Hepatocyte (in vitro differentiated cells): ENCODE measurements around the gene TMEM17. TPM values are rescaled to one million over a fixed set of nuclear protein-coding genes. Genes with fewer than 3 reads are reported as not detected.

Experiments
- DNase-seq: peaks from one replicate; pipeline ENCODE4 v3.0.0-alpha.2; 2016; ENCODE audit warnings: low spot score
- H2AFZ ChIP-seq: fragments of 200-600 bp; sonication (generic); 2 replicates; pipeline ENCODE4 v1.6.0; 2016; ENCODE audit warnings: antibody characterized with exemption, mild to moderate bottlenecking
- H3K27ac ChIP-seq: fragments of 200-600 bp; sonication (generic); 2 replicates; pipeline ENCODE4 v1.5.1; 2016; ENCODE audit warnings: mild to moderate bottlenecking
- H3K27me3 ChIP-seq: fragments of 200-600 bp; sonication (generic); 2 replicates; pipeline ENCODE4 v1.6.1; 2016
- H3K36me3 ChIP-seq: fragments of 200-600 bp; sonication (generic); replicated peaks from 2 replicates; pipeline ENCODE4 v1.5.1; 2016; ENCODE audit warnings: low read depth; ENCODE audit not compliant: insufficient read depth
- H3K4me1 ChIP-seq: fragments of 200-600 bp; sonication (generic); 2 replicates; pipeline ENCODE4 v1.5.1; 2016; ENCODE audit warnings: mild to moderate bottlenecking, moderate library complexity; ENCODE audit not compliant: insufficient read depth
- H3K4me2 ChIP-seq: fragments of 200-600 bp; sonication (generic); 2 replicates; pipeline ENCODE4 v1.6.0; 2016
- H3K4me3 ChIP-seq: fragments of 200-600 bp; sonication (generic); 2 replicates; pipeline ENCODE4 v1.5.1; 2016; ENCODE audit warnings: mild to moderate bottlenecking
- H3K79me2 ChIP-seq: fragments of 200-600 bp; sonication (generic); 2 replicates; pipeline ENCODE4 v1.6.0; 2017; ENCODE audit warnings: mild to moderate bottlenecking
- H3K9me2 ChIP-seq: fragments of 200-600 bp; sonication (generic); replicated peaks from 2 replicates; pipeline ENCODE4 v1.6.0; 2017; ENCODE audit warnings: mild to moderate bottlenecking; ENCODE audit not compliant: insufficient read depth
- H3K9me3 ChIP-seq: fragments of 200-600 bp; sonication (generic); 2 replicates; pipeline ENCODE4 v1.5.1; 2016; ENCODE audit warnings: low read depth, mild to moderate bottlenecking
- H4K20me1 ChIP-seq: fragments of 200-600 bp; sonication (generic); 2 replicates; pipeline ENCODE4 v1.6.0; 2016; ENCODE audit warnings: mild to moderate bottlenecking; ENCODE audit not compliant: insufficient read depth, poor library complexity, severe bottlenecking
- CTCF ChIP-seq: fragments of 200-600 bp; sonication (generic); IDR thresholded peaks from 2 replicates; pipeline ENCODE4 v1.5.1; 2016; ENCODE audit warnings: antibody characterized with exemption, mild to moderate bottlenecking; ENCODE audit not compliant: poor library complexity
- EZH2 ChIP-seq: fragments of 200-600 bp; sonication (generic); IDR thresholded peaks from 2 replicates; pipeline ENCODE4 v1.6.1; 2016; ENCODE audit warnings: antibody characterized with exemption, mild to moderate bottlenecking, borderline replicate concordance
- EZH2phosphoT487 ChIP-seq: fragments of 200-600 bp; sonication (generic); IDR thresholded peaks from one replicate; pipeline ENCODE4 v1.6.1; 2018; ENCODE audit warnings: antibody characterized with exemption, mild to moderate bottlenecking, low read depth, moderate library complexity; ENCODE audit not compliant: unreplicated experiment, severe bottlenecking
- WGBS: methylation state at CpG from one replicate; pipeline ENCODE4 v1.1.6; 2016; ENCODE audit warnings: low lambda C conversion rate; ENCODE audit errors: missing lambda C conversion rate; 5-methylcytosine and 5-hydroxymethylcytosine counted together
- polyA plus RNA-seq: library from polyadenylated mRNA; unstranded; fragments of >200 nt; fragmentation: Nextera tagmentation; extraction: Ambion mirVana; gene quantifications from 2 replicates; pipeline ENCODE4 v1.2.1, GENCODE V29; 2016
- total RNA-seq: library from RNA; depleted of rRNA; stranded (reverse); fragments of >200 nt; gene quantifications from 2 replicates; pipeline ENCODE4 v1.2.3, GENCODE V29; 2014

The TMEM17 gene
- total and polyA plus RNA-seq, 2 experiments from 2014 or later = 3.6 TPM

GRCh38 chr2:62504657-62505056 lies 1.3 kb downstream of the TMEM17 start:
- H3K4me1 ChIP-seq = peaks cover 18% of the 10 kb centered on the region
- WGBS = 82% methylated on average over 6 of the region's 6 CpGs
- H3K79me2 ChIP-seq = no peaks in the 10 kb centered on the region
- no peaks in the 10 kb centered on the region for H3K27me3 ChIP-seq
- no peak for TF ChIP-seq CTCF
- no peak for TF ChIP-seq EZH2
- TF ChIP-seq EZH2phosphoT487 = no peak
- H3K9me3 ChIP-seq = no peaks in the 10 kb centered on the region
- H3K9me2 ChIP-seq = no peaks in the 10 kb centered on the region
- H3K27ac ChIP-seq = peak overlapping the region; percentile 94
- no peak overlapping the region for H3K4me3 ChIP-seq
- no peaks in the 10 kb centered on the region for H4K20me1 ChIP-seq
- no peak for DNase-seq
- no peak overlapping the region for H3K4me2 ChIP-seq
- no peaks in the 10 kb centered on the region for H3K36me3 ChIP-seq
- peak overlapping the region; percentile 98 for H2AFZ ChIP-seq

- Histone ChIP-seq H3K36me3 (no peaks in the 10 kb centered on the region), H2AFZ (peak overlapping the region; percentile 4), H3K4me3 (no peak overlapping the region), H3K9me2 (no peaks in the 10 kb centered on the region), H3K79me2 (no peaks in the 10 kb centered on the region), H3K4me1 (peaks cover 16% of the 10 kb centered on the region), H3K9me3 (no peaks in the 10 kb centered on the region), H3K27ac (peak overlapping the region; percentile 66), H3K4me2 (no peak overlapping the region), H4K20me1 (no peaks in the 10 kb centered on the region), H3K27me3 (no peaks in the 10 kb centered on the region)
- TF ChIP-seq EZH2 = no peak
- no peak for TF ChIP-seq EZH2phosphoT487
- TF ChIP-seq CTCF = no peak
- DNase-seq = no peak
- 78% methylated on average over 4 of the region's 4 CpGs for WGBS
Measured at GRCh38 chr2:62501794-62502500, 4.0 kb downstream of the TMEM17 start.

GRCh38 chr2:62501069-62501468 lies 4.9 kb downstream of the TMEM17 start:
- Histone ChIP-seq H3K9me2 (no peaks in the 10 kb centered on the region), H3K27me3 (no peaks in the 10 kb centered on the region), H3K36me3 (no peaks in the 10 kb centered on the region), H3K79me2 (no peaks in the 10 kb centered on the region), H3K4me3 (no peak overlapping the region), H3K4me2 (no peak overlapping the region), H2AFZ (no peak overlapping the region), H4K20me1 (no peaks in the 10 kb centered on the region), H3K9me3 (no peaks in the 10 kb centered on the region), H3K27ac (peak overlapping the region; percentile 66), H3K4me1 (peaks cover 11% of the 10 kb centered on the region)
- no peak for TF ChIP-seq EZH2
- TF ChIP-seq CTCF = no peak
- TF ChIP-seq EZH2phosphoT487 = no peak
- DNase-seq = peak; percentile 24
- 70% methylated on average over 3 of the region's 3 CpGs for WGBS
